GM21619 (cell line): ENCODE measurements around the gene COX6A1.
"Not testable (repeated sequence)": the region's sequence is repeated elsewhere in the genome, so short reads cannot be mapped to it uniquely, and the experiment has no call there.

Source experiments
- ATAC-seq: cut with Tn5 transposase; IDR thresholded peaks from one replicate; pipeline ENCODE4 v1.9.1; 2021; ENCODE audit not compliant: unreplicated experiment

The COX6A1 gene

GRCh38 chr12:120425797-120426196 is 12.1 kb upstream of the COX6A1 start:
- no peak for ATAC-seq

- no peak for ATAC-seq
Measured at GRCh38 chr12:120428597-120429229, 9.2 kb upstream of the COX6A1 start.

GRCh38 chr12:120429368-120429767 is 8.5 kb upstream of the COX6A1 start:
- no peak for ATAC-seq

GRCh38 chr12:120432772-120433525 is 5.0 kb upstream of the COX6A1 start:
- no peak for ATAC-seq

- no peak for ATAC-seq
Measured at GRCh38 chr12:120438495-120439198, 734 bp downstream of the COX6A1 start.

GRCh38 chr12:120439646-120440247 is 1.8 kb downstream of the COX6A1 start:
- ATAC-seq: no peak

- ATAC-seq: no peak
Measured at GRCh38 chr12:120444676-120445075, 6.8 kb downstream of the COX6A1 start.

- peak; percentile 82 for ATAC-seq
Measured at GRCh38 chr12:120445911-120446843, 8.3 kb downstream of the COX6A1 start, which contains the start of the genes GATC and TRIAP1. GATC (plus strand) TSS chr12:120446444; CDS start chr12:120446481, 37 bp downstream. TRIAP1 (minus strand) TSS chr12:120446384; CDS start chr12:120446372, 12 bp downstream.

GRCh38 chr12:120446844-120447178 is 8.9 kb downstream of the COX6A1 start:
- not testable (repeated sequence) for ATAC-seq

- no peak for ATAC-seq
Measured at GRCh38 chr12:120447992-120448391, 10.1 kb downstream of the COX6A1 start.

GRCh38 chr12:120452524-120452923 is 14.6 kb downstream of the COX6A1 start:
- not testable (repeated sequence) for ATAC-seq

GRCh38 chr12:120453060-120453750 is 15.3 kb downstream of the COX6A1 start:
- ATAC-seq: no peak

- no peak for ATAC-seq
Measured at GRCh38 chr12:120453977-120454376, 16.1 kb downstream of the COX6A1 start.

- ATAC-seq: no peak
Measured at GRCh38 chr12:120455302-120455701, 17.4 kb downstream of the COX6A1 start.

GRCh38 chr12:120457133-120457532 is 19.2 kb downstream of the COX6A1 start:
- no peak for ATAC-seq

GRCh38 chr12:120460157-120460556 is 22.2 kb downstream of the COX6A1 start:
- ATAC-seq: no peak

- no peak for ATAC-seq
Measured at GRCh38 chr12:120462099-120462640, 24.3 kb downstream of the COX6A1 start.

- ATAC-seq: no peak
Measured at GRCh38 chr12:120463712-120464111, 25.8 kb downstream of the COX6A1 start.

- ATAC-seq: no peak
Measured at GRCh38 chr12:120465756-120466155, 27.8 kb downstream of the COX6A1 start.
